ENCODE results near the gene DNAH8. TPM values are rescaled to one million over a fixed set of nuclear protein-coding genes. Genes with fewer than 3 reads are reported as not detected.

The DNAH8 gene
- total RNA-seq, 6 experiments from 2014 or later, result not detected

DNA sequence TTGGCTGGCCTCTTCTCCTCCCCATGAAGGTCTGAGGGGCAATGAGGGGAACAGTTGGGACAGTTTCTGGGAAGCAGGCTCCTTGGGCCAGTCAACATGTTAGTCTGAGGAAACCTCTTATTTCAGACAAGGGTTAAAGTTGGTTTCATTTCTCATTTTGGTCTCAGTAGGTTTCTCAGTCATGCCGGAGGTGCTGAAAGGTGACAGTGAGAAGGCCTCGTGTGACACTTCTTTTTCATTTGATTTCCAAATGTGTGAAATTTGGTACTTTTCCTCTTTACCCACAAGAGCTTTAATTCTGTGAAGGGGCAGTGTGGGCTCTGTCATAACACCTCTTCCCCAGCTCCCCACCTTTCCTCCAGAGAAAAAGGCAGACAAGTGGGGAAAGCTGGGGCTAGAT, 326.0 kb downstream of the DNAH8 start:
- H3K4me1 Mint-ChIP-seq (ENCODE audit: low read depth), result no peaks in the 10 kb centered on the region
- H3K4me3 Mint-ChIP-seq, result no peak overlapping the region
- no peak overlapping the region for H3K27ac Mint-ChIP-seq
- no peak for DNase-seq
- H3K27me3 Mint-ChIP-seq (ENCODE audit: insufficient read depth), result peaks cover 10% of the 10 kb centered on the region; the same call in 1 of the 2 replicates
- TF ChIP-seq, protein P1, sequence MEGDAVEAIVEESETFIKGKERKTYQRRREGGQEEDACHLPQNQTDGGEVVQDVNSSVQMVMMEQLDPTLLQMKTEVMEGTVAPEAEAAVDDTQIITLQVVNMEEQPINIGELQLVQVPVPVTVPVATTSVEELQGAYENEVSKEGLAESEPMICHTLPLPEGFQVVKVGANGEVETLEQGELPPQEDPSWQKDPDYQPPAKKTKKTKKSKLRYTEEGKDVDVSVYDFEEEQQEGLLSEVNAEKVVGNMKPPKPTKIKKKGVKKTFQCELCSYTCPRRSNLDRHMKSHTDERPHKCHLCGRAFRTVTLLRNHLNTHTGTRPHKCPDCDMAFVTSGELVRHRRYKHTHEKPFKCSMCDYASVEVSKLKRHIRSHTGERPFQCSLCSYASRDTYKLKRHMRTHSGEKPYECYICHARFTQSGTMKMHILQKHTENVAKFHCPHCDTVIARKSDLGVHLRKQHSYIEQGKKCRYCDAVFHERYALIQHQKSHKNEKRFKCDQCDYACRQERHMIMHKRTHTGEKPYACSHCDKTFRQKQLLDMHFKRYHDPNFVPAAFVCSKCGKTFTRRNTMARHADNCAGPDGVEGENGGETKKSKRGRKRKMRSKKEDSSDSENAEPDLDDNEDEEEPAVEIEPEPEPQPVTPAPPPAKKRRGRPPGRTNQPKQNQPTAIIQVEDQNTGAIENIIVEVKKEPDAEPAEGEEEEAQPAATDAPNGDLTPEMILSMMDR (IDR thresholded peaks at IDR 0.05), result no peak
- H3K36me3 Mint-ChIP-seq (ENCODE audit: low read depth), result no peaks in the 10 kb centered on the region
- peaks cover 19% of the 10 kb centered on the region for H3K9me3 Mint-ChIP-seq

DNA sequence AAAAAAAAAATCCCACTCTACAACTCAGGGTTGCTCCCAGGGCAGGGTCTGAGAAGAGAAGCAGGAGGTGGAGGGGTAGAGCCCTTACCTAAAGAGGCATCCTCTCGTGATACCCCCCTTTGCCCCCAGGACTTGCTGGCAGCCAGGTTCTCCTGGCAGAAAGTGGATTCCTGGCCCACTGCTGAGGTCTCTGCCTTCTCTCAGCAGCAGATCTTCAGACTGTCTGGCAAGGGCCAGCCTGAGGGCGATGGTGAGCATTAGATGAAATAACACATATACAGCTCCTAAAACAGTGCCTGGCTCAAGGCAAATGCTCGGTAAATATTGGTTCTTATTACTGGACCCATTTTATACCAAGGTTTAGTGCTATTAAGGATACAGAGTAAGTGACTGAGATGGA, 328.7 kb downstream of the DNAH8 start:
- Mint-ChIP-seq H3K27me3 (ENCODE audit: insufficient read depth) (peaks cover 18% of the 10 kb centered on the region), H3K4me3 (no peak overlapping the region), H3K9me3 (peaks cover 14% of the 10 kb centered on the region), H3K27ac (no peak overlapping the region), H3K36me3 (ENCODE audit: low read depth) (no peaks in the 10 kb centered on the region), H3K4me1 (ENCODE audit: low read depth) (no peaks in the 10 kb centered on the region)
- DNase-seq, result no peak
- TF ChIP-seq, protein P1 (IDR thresholded peaks at IDR 0.05), result no peak

DNA sequence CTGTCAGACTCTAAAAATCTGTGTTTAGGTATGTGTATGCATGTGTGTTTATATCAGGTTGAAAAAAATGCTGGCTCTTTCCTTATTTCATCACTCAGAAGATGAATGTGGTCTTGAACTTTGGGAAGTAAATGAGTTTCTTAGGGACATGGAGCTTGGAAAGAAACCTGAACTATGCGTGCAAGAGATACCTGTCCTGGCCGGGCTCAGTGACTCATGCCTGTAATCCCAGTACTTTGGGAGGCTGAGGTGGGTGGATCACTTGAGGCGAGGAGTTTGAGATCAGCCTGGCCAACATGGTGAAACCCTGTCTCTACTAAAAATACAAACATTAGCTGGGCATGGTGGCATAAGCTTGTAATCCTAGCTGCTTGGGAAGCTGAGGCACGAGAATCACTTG, 329.1 kb downstream of the DNAH8 start:
- H3K4me1 Mint-ChIP-seq (ENCODE audit: low read depth), result no peaks in the 10 kb centered on the region
- H3K27ac Mint-ChIP-seq, result no peak overlapping the region

DNA sequence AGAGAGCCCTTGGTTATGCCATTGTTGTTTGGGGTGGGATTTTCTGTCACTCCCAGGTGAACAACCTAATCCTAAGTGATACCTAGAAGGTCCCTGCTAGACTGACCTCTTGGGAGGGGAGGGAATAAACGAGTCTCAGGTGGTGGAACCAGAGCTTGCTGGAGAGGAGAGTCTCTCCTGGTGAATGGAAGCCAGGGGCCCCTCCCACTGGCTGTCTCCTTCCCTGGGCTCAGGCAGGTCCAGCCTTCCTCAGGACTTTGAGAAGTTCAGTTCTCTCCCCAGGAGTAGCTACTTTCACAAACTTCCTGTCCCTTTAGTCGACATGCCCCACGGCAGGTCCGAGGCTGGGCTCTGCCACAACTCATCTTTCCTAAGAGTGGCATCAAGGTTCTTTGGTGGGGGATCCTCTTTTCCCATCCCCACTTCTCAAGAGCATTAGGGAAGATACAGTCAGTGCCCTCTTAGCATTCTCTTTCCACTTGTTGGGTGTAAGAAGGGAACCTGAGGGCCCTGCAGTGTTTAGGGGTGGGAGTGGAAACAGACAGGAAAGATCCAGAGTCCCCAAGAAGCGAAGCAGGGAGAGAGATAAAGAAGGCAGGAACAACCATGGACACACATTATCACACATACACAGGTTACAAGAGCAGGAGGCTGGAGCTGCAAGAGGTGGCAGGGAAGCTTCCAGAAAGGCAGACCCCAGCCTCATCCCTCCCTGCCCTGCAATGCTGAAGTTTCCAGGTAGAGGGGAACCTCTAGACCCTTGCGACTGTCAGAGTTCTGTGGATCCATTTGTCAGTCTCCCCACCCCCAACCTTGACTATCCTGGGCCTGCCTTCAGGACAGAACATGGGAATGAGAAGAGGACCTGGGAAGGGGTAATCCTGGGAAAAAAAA, 332.6 kb downstream of the DNAH8 start:
- Mint-ChIP-seq H3K27me3 (ENCODE audit: insufficient read depth) (peaks cover 28% of the 10 kb centered on the region), H3K9me3 (no peaks in the 10 kb centered on the region), H3K36me3 (ENCODE audit: low read depth) (no peaks in the 10 kb centered on the region), H3K27ac (no peak overlapping the region), H3K4me3 (no peak overlapping the region), H3K4me1 (ENCODE audit: low read depth) (no peaks in the 10 kb centered on the region)
- DNase-seq, result no peak
- TF ChIP-seq, protein P1 (IDR thresholded peaks at IDR 0.05), result no peak

More for the DNA sequence above, 329.1 kb downstream of the DNAH8 start:
- H3K4me3 Mint-ChIP-seq, result no peak overlapping the region
- peaks cover 14% of the 10 kb centered on the region for H3K9me3 Mint-ChIP-seq
- DNase-seq, result no peak
- TF ChIP-seq, protein P1 (IDR thresholded peaks at IDR 0.05), result no peak
- H3K36me3 Mint-ChIP-seq (ENCODE audit: low read depth), result no peaks in the 10 kb centered on the region
- H3K27me3 Mint-ChIP-seq (ENCODE audit: insufficient read depth), result peaks cover 18% of the 10 kb centered on the region

DNA sequence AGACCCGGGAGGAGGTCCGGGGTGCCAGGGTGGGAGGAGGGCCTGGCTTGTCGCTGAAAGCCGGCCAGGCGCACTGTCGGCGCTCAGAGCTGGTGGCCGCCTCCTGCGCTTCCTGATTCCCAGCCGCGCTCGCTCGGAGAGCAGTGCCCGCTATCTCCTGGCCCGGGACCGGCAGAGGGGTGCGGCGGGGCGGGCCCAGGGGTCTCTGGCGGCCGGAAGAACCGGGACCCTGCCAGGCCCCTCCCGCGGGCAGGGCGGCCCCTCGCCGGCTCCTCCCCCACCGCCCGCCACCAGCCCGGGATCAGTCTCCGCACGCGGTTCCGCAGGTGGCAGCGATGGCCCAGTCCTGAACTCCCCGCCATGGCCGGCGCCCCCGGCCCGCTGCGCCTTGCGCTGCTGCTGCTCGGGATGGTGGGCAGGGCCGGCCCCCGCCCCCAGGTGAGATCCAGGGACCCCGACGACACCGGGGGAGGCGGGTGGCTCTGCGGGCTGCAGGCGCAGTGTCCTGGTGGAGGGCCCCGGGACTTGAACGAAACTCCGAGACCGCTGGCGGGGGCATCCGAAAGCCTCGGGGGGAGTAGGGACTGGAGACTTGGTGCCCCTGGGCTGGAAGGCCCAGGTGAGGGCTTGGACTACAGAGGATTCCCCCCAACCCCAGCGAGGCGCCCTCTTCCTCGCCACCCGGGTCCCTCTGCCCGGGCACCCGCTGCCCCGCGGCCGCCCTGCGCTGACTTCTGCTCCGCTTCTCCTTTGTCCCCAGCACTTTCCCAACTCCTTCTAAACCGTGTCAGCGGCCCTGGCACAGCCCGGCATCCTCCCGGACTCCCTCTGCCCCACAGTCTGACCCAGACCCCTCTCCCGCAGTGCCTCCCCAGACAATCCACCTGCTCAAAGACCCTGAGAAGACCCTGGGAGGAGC, 333.6 kb downstream of the DNAH8 start, which contains the start of gene GLP1R:
Gene GLP1R, plus strand, starts transcription at position 301 of the 919 bp plus-strand sequence. Its CDS starts 60 bp downstream, at position 361.
- Mint-ChIP-seq H3K4me3 (no peak within 1 kb of the TSS), H3K9me3 (no peaks in the 10 kb centered on the region), H3K4me1 (ENCODE audit: low read depth) (no peaks in the 10 kb centered on the region), H3K27ac (no peak within 1 kb of the TSS), H3K27me3 (ENCODE audit: insufficient read depth) (peaks cover 30% of the 10 kb centered on the region), H3K36me3 (ENCODE audit: low read depth) (no peaks in the 10 kb centered on the region)
- no peak for DNase-seq
- TF ChIP-seq, protein P1 (IDR thresholded peaks at IDR 0.05), result no peak

Measured in HFFc6 (cell line).